SW480 (cell line): ENCODE measurements around the gene NRK.
"Not testable (repeated sequence)": the region's sequence is repeated elsewhere in the genome, so short reads cannot be mapped to it uniquely, and the experiment has no call there.

Source experiments
- DNase-seq: peaks from one replicate; pipeline ENCODE4 v3.0.0-alpha.2; 2016; ENCODE audit warnings: low spot score

The NRK gene

DNA sequence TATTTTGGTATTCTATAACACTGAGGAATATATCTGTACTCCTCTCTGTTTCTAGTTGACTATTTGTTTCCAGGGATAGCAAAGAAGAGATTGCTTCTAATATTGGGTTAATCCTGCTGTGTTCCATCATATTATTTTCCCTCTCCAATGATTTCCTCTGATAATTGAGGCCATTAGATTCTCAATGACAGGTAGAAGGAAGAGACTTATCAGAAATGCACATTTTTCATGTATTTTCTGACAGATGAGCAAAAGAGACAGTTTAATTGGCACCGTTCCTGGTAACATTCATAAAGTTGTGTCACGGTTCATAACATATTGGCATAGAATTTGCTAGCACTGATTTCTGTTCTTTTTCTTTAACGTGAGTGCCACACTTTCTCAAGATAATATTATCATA is 58.2 kb downstream of the NRK start:
- DNase-seq: no peak

DNA sequence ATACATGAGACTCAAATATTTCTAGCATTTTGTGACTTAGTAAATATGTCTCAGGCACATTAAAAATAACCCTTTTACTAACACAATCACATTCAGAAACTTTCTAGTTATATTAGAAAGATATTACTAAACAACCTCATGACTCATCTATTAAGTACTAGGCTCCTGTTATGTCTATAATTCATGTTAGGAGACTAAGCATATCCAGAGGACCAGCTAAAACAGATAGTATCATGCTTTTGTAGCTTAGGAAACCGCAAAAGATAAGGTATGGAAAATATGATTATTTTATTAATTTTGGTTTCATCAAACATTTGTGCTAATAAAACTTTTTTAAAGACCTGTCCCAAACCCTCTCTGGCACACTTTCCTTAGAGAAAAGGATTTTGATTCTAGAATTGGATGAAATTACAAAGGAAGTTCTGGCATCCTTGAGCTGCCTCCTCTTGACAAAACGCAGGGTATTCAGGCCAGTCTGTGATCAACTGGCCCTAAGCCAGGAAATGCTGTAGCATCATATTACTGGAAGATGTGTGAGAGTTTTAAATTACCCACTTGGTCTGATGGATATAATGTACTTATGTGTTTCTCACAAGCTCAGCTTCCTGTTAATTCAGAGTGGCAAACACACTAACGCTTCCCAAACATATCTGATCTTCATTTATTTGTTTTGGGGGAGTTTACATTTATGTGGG is 60.4 kb downstream of the NRK start:
- DNase-seq: no peak

- DNase-seq: no peak
Observed at GRCh38 chrX:105894721-105895120, 72.4 kb downstream of the NRK start.

DNA sequence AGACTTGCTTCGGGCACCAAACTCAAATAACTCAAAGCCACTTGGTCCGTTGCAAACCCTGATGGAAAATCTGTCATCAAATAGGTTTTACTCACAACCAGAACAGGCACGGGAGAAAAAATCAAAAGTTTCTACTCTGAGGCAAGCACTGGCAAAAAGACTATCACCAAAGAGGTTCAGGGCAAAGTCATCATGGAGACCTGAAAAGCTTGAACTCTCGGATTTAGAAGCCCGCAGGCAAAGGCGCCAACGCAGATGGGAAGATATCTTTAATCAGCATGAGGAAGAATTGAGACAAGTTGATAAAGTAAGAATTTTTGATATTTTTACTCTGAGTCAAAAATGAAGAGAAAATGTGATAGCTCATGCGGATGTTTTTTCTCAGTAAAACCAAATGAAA is 87.2 kb downstream of the NRK start:
- DNase-seq: no peak

DNA sequence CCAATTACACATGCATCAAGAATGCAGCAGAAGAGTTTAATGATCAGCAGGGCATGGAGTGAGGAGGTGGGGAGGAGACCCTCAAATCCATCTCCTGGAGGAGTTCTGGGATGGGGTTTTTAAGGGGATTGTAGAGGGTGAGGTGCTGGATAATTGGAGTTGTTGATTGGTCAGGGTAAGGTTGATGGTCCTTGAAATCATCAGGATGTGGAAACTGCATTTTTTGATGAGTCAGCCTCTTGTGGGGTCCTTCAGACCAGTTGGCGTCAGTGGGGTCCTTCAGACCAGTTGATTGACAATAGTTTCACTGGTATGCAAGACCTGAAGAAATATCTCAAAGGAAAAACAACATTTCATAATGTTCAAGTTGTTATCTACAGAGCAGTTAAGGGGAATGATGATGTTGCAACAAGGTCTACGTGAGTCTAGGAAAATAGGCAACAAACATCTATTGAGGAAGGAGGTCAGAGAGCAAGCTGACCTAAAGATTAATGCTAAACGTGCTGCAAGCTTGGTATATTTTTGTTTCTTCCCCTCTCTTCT is 88.3 kb downstream of the NRK start:
- DNase-seq: no peak

DNA sequence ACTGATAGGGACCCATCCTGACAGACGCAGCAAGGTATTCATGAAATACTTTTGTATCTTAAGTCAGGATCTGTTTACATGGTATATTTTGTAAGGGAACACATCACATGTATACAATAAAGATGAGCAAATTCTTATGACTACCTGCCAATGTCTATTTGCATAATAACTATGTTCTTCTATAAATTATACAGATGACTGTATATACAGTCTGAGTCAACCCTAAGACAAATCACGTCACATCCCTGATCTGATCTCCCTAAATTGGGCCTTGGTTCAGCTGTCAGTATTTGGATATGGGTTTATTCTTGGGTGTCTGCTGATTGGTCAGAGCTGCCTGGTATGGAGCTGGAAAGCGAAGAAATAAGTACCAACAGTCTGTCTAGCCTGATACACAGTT is 122.9 kb downstream of the NRK start:
- DNase-seq: no peak

- DNase-seq: no peak
Observed at GRCh38 chrX:105969487-105969886, 147.1 kb downstream of the NRK start.

DNA sequence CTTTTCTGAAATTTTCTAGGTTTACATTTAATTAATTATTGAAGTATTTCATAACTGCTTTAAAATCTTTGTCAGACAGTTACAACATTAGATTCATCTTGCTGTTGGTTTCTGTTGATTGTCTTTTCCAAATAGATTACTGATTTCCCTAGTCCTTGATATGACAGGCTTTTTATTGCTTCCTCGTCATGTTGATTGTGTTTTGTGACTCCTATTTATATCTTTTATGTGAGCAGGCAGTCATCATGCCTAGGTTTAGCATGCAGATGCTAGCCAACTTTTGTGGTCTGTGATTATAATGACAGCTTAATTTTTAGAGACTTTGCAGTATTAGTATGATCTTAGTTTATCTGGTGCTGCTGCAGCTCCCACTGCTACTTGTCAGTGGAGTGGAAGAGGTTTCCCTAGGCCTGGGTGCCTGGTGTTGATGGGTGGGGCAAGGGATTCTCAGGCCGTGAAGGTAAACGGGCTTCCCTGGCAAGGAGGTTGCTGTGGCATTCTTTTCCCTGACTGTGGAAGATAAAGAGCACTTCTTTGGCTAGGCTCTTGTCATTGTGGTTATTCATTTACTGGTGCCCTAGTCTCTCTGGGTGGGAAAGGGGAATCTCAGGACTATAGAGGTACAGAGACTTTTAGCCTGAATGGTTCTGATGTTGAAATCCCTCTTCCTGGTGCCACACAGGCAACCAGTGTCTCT is 150.5 kb downstream of the NRK start:
- no peak for DNase-seq

DNA sequence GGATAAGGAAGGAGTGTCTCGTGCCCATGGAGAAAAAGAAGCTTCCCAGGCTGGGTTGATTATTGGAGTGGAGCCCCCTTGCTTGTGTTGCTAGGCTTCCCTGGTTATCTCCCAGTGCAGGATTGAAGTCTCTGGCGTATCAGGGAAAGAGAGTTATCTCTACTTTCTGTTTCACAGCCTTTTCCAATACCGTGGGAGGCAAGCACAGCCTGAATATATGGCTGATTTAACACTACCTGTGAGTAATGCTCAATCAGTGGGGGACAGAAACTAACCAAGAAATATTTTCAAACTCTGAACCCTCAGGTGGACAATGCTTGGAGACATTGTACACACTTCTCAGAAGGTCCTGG is 151.0 kb downstream of the NRK start:
- no peak for DNase-seq

DNA sequence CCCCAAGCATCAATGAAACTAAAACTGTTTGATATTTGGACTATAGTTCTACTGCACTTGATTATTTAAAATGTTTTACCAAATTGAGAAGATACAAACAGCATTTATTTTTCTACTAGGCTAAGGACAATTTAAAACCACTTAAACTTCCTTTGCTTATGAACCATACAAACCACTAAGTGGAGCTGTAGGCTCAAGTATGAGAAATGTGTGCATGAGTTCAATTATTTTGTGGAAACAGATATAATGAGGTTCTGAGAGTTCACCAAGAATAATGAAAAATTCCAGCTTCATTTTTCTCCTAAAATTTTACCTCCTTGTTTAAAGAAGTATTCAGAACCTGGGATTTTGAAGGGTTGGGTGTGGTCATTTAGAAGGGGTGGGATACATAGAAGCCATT is 153.0 kb downstream of the NRK start:
- DNase-seq: peak; percentile 4

DNA sequence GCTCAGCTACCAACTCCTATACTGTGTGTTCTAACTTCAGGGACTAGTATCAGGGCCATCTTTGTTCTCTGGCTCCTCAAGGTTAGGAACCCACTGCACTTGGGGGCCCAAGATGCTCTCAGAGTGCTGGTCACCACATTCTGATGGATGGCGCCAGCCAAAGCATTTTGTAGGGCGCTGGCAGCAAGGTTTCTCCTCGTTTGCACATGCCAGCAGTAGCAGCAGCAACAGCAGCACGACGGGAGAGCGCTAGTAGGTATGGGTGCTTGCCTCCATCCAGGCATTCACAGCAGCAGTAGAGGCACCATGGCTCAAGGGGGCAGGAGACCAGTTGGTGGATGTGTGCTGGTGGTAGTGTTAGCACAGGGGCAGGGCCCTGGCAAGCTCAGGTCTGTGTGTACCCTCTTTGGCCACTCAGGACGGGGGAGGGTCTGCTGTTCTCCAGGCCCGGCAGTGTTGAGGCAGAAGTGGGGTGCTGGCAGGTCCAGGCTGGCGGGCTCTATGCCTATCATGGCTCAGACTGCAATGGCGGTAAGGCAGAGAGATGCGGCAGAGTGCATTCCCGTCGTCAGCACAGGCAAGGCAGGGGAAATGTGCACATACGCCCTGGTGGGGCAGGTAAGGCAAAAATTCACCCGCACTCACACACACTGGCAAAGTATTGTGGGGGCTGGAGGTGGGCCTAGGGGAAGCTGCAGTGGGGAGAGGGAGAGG is 159.6 kb downstream of the NRK start:
- DNase-seq: no peak

DNA sequence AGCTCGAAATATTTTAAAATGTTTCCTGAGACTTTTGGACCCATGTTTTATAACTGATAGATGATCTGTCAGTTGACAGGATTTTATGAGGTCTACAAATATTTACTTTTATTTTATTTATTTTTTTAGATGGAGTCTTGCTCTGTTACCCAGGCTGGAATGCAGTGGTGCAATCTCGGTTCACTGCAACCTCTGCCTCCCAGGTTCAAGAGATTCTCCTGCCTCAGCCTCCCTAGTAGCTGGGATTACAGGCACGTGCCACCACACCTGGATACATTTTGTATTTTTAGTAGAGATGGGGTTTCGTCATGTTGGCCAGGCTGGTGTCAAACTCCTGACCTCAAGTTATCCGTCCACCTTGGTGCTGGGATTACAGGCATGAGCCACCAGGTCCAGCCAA is 166.1 kb downstream of the NRK start:
- DNase-seq: not testable (repeated sequence)

DNA sequence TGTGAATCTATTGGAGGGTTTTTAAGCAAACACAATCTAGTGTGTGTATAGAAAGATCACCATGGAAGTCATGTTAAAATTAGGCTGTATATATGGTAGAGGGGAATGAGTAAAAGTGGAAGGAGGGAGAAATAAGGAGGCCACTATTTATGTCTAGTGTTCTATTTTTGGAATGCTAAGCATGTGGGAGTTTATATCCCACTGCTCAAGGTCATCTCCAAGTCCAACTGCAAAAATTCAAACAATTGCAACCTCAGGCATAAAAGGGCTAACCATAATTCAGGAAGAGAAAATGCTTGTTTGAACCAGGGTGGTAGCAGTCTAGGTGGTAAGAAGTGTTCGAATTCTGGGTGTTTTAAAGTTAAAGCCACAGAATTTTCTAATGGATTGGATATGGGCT is 177.0 kb downstream of the NRK start:
- DNase-seq: no peak

- no peak for DNase-seq
Observed at GRCh38 chrX:106000203-106000602, 177.9 kb downstream of the NRK start.

DNA sequence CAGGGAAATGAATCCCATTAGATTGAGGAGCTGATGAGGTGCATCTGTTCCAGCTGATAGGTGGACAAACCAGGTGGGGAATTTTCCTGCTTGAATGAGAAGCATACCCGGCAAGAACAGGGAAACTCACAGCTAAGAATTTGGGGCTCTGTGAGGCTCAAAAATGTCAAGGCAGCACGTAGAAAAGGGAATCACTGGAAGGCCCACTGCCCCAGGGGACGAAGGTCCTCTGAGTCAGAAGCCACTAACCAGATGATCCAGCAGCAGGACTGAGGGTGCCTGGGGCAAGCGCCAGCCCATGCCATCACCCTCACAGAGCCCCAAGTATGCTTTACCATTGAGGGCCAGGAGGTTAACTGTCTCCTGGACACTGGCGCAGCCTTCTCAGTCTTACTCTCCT is 178.3 kb downstream of the NRK start:
- not testable (repeated sequence) for DNase-seq

DNA sequence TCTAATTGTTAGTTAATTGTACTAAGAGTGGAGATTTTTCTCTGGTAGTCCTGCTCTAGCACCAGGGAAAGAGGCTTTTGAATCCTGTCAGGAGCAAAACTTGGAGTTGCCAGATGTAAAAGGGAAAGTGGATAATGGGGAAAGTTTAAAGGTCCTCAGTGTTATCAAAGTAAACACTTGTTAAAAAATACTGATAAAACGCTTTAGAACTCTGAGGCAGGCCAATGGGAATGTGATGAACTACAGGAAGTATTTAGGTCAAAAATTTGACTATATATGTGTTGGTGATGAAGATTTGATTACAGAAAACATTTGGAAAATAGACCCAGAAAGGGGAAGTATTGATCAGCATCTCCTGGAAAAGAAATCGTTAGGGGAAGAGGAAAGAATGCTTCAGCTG is 183.3 kb downstream of the NRK start:
- DNase-seq: no peak

DNA sequence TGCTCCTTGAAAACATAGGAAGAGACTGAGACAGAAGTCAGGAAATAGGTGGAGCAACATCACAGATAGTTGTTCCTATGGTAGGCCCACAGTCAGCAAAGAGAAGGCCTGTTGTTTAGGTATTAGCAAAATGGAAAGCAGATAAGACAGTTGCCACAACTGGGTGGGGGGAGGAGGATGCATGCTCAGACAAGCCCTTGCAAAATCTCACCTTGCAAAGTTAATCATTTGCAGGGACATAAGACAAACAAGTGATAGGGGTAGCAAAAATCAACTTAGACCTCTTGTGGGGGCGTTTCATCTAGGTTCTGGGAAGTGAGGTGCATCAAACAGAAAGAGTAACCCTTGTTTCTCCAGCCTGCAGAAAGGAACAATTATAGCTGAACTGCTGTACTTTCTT is 185.5 kb downstream of the NRK start:
- DNase-seq: no peak
